HG03064 (cell line): ENCODE data around the gene PREP.
"Not testable (repeated sequence)": the region's sequence is repeated elsewhere in the genome, so short reads cannot be mapped to it uniquely, and the experiment has no call there.

Experiments used
- ATAC-seq: cut with Tn5 transposase; IDR thresholded peaks from one replicate; pipeline ENCODE4 v1.9.1; 2021; ENCODE audit warnings: low read depth; ENCODE audit not compliant: unreplicated experiment

The PREP gene

DNA sequence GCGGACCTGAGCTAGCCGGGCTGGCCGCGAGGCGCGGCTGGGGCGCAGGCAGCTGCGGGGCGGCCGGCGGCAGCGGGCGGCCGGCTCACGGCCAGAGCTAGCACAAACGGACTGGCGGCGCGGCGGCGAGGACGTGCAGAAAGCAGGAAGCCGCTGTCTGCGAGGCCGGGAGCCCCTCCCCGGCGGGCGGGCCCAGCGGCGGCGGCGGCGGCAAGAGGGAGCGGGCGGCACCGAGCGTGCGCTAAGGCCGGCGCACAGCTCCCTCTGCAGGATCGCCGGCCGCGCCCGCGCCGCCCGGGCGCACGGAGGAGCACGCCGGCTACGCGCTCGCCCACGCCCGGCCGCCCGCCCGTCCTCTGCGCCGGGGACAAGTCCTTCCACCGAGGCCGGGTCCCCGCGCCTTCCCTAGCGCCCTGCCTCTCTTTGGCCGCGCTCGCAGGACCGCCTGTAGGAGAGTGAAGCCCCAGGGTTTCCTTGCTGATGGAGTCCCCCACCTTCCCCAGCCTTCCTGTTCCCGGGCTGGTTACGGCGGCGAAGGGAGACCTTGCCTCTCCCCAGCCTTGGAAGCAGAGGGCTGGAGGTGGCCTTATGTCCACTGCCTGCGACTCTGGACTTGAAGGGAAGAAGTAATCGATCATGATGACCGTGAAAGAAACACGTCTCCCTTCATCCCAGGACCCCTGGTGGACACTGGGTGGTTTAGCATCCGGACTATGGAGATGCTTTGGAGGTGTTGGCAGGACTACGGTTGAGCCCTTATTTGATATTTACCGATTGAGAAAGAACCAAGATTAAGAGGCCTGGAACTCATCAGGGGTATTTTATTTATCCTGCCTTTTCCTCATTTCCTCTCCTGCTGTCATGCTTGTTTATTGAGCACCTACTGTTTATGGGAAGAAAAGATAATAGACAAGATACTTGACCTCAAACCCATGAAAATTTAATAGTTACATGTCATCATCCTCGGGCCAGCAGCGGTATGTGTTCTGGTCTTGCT lies at the start of gene PREP:
TSS of gene PREP (minus strand) at position 144 of the 997 bp plus-strand sequence. CDS start 191 bp downstream, outside the sequence.
- ATAC-seq, result peak; percentile 95

DNA sequence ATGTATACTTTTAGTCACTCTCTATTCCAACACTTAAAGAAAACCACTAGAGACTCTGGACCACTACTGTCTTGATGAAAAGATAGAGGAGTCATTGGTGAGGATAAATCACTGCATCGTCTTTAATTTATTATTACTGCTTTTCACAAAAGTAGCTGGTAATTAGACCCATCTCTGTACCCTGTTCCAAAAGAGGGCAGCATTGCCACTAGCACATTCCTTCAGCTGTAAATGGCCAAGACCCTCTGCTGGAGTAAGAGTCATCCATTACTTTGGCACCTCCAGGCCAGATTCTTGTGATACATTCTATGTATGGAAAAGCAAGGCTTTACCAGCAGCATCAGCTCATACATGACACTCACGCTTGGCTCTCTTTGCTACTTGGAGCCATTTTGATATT lies 49.5 kb upstream of the PREP start:
- no peak for ATAC-seq

DNA sequence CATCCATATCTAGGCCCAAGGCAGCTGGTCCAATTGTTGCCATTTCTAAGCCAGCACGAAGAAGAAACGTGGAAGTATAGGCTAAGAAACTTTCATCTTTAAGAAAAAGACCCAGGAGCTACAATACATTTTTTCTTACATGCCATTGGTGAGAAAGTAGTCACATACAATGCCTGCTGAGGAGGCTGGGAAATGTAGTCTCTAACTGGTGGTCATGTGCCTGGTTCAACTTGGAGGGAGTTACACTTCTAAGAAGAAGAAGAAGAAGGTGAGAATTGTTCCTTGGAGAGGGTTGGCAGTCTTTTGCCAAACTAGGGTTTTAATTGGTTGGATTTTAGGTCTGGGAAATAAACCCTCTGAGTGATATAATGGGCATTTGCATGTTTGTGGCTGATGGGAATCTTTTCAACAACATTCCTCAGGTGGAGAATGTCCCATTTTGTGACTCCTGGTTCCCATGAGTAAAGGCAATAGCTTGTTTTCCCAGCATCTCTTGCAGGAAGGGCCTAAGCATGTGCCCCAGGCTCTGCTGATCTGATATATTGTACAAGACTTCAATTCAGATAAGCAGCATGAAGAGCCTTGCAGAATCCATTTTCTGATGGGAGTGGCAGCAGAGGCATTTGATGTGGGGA lies 47.0 kb upstream of the PREP start:
- ATAC-seq, result no peak

DNA sequence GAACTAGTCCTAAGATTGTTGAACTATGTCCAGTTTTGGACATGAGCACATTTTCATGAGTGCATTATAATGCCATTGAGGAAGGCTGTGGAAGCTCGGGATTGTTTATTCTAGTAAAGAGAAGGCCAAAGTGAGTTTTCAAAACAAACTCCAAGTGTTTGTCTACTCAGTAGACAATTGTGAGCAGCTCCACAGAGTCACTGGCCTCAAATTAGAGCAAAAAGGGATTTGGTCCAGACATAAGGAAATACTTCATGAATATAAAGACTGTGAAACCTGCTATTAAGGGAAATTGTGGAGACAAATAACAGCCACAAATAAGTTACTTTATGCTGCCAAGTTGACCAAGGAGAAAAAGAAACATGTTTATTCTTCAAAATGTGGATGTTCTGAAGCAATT lies 42.6 kb upstream of the PREP start:
- no peak for ATAC-seq

DNA sequence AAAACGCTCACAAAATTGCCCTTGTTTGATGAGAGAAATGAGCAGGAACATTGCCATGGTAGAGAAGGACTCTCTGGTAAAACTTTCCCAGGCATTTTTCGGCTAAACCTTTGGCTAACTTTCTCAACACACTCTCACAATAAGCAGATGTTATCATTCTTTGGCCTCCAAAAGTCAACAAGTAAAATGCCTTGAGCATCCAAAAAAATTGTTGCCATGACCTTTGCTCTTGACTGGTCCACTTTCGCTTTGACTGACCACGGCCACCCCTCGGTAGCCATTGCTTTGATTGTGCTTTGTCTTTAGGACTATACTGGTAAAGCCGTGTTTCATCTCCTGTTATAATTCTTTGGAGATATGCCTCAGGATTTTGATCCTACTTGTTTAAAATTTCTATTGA lies 41.1 kb upstream of the PREP start:
- ATAC-seq, result no peak

DNA sequence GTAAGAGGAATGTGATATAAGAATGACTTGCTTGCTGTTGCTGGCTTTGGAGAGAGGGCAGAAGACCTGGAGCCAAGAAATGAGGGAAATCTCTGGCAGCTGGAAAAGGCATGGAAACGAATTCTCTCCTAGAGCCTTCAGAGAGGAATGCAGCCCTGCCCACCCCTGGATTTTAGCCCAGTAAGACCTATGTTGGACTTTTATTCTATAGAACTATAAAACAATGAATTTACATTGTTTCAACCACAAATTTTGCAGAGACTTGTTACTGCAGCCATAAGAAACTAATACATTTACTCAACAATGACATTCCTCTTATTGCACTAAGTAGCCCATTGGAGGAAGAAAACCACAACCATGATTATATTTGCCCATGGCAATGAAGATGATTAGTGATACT lies 39.5 kb upstream of the PREP start:
- ATAC-seq, result no peak

DNA sequence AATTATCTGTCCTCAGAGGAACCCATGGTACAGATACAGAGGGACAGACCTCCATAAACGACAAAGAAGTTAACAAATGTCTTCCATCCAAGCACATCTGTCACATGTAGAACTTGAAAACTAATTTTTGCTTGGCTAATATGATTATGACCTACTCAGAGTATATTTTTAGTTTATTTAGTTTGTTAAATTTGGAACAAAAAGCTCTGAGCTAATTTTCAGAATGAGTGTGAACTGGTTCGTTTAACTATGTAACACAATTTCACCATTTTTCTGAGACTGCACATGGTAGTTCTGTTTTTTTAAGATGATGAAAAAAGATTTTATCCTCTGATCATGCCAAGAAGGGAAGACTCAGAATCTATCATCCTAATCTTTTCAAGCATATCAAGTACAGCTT lies 34.4 kb upstream of the PREP start:
- no peak for ATAC-seq

DNA sequence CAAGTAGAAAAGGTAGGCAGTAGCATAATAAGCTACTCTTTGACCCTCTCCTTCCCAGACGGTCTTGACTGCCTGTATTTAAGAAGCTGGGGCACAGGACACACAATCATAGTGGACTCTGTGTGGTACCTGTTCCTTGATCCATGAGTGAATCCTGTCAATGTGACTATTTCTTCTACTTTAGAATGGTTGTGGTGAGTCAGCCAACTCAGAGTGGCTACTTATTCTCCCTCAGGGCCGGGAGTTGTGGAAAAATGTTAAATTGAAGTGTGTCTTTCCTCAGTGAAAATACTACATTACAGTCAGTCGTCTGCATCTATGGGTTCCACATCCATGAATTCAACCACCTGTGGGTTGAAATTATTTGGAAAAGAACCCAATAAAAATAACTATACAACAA lies 30.8 kb upstream of the PREP start:
- ATAC-seq, result no peak

DNA sequence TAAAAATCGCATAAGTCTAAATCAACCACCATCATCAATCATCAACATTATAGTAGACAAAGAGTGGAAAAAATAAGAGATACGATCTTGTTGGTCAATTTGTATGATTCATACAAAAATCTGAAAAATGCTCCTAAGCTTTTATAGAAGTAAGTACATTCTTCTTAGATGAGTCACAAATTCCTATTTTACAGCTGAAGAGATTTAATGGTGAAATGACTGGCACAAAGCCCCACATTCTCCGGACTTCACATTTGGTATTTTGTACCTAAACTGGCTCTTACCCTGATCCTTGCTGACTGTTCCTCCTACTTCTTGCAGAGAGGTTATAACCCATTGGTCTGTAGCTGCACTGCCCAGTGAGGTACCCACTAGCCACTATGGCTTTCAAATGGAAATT lies 29.9 kb upstream of the PREP start:
- ATAC-seq, result no peak

DNA sequence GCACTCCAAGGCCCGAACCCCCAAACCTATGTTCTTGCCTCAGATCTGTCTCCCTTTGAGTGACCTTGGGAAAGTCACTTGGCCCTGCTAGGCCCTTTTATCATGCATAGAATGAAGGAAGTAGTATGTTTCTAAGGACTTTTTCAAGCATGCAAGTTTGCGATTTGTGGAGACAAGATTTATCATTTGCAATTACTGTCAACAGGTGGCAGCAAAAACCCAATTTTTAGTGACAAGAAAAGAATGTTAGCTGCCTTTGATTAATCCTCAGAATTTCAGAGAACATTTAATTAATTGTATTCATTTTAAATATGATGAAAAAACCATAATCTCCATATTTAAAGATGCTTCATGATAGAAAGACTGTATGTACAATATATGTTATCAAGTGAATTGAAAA lies 28.3 kb upstream of the PREP start:
- ATAC-seq, result no peak

DNA sequence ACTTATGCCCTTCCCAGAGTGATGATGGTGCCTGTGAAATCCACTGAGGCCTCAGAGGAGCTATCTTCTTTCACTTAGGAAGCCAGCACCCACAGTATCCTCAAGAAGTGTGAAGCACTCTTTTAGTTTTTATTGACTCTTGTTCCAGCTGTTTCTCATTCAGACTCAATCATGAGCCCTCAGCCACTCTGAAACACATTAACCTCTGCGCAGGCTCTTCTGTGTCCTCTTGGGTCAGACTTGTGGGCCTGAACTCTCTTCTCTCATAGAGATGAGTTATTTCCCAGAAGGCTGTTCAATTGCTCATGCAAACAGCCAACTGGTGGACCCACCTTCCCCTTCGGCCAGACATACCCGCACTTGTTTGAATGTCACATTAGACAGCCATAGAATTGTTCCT lies 27.8 kb upstream of the PREP start:
- ATAC-seq, result no peak

DNA sequence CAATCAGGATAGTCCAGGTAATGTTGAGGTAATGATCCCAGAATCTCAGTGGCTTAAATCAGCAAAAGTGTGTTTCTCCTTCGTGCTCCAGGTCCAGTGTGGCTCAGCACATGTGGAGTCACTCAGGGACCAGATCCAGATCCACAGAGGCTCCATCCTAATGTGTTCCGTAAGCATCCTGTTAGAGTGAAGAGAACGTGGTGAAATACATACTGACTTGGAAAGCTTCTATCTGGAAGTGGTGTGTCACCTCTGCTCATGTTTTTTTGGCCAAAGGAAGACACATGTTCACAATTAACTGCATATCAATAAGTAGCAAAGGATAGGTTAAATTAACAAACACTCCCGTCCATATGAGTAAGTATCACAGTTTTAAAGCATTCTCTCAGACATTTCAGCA lies 26.8 kb upstream of the PREP start:
- no peak for ATAC-seq

DNA sequence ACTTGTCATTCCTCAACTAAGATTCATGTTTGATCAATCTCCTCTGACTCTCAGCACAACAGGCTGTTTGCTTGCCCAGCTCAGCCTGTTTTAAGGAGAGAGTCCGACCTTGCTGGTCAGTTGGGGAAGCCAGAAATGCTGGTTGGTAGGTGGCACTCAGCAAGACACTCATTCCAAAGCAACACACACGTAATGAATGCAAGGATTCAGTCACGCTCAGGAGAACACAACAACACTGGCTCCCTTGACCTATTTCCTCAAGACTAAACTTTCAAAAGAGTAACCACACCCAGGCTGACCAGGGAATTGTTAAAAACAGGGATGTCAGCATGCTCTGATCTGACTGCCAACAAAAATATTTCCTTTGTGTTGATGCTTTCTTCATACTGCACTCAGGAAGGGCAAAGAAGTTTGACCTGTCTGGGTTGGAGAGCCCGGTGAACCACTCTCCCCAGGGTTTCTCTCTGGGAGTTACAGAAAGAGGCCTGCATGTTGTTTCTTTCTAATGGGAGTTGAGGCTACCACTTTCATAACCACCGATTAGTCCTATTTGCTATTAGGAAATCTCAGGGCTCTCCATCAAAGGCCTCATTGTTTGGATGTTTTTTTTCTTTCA lies 25.6 kb upstream of the PREP start:
- no peak for ATAC-seq

DNA sequence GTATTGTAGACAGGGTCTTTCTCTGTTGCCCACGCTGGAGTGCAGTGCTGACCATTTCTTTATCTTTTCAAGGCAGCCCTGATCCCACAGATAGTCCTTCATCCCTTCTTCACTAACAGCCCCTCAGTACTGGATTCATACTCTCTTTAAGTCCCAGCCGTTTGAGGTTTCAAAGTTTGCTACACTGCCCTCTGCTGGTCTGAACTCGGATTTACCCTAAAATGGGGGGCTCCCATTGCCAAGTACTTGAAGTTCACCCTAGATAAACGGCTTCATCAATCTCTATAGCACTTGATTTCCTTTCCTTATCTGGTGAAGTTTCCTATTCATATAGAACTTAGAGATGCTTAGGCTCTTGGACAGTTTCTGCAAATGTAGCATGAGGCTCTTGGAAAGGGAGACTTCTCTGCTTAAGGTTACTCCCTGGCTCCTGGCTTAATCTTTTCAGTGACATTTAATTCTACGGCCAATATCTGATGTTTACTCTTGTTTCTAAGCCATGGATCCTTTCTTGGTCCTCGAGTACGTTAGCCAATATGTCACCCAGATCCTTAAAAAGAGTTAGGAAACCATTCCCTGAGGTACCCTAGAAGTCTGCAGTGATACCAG lies 21.4 kb upstream of the PREP start:
- no peak for ATAC-seq

DNA sequence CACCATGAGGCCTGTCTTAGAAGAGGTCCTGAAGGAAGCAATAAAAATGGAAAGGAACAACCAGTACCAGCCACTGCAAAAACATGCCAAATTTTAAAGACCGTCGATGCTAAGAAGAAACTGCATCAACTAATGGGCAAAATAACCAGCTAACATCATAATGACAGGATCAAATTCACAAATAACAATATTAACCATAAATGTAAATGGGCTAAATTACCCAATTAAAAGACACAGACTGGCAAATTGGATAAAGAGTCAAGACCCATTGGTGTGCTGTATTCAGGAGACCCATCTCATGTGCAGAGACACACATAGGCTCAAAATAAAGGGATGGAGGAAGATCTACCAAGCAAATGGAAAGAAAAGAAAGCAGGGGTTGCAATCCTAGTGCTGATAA lies 14.1 kb upstream of the PREP start:
- ATAC-seq, result not testable (repeated sequence)

DNA sequence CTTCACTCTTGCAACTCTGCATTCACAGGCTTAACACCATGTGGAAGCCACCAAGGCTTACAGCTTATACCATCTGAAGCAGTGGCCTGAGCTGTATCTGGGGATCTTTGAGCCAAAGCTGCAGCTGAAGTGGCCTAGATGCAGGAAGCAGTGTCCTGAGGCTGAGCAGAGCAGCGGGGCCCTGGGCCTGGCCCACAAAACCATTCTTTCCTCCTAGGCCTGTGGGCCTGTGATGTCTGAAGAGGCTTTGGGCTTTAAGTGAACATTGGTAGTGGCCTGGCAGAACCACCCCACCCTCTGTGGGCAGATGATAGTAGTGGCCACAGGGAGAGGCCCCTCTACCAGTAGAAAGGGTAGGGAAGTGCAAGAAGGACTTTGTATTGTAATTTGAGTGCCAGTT lies 6.9 kb upstream of the PREP start:
- no peak for ATAC-seq

DNA sequence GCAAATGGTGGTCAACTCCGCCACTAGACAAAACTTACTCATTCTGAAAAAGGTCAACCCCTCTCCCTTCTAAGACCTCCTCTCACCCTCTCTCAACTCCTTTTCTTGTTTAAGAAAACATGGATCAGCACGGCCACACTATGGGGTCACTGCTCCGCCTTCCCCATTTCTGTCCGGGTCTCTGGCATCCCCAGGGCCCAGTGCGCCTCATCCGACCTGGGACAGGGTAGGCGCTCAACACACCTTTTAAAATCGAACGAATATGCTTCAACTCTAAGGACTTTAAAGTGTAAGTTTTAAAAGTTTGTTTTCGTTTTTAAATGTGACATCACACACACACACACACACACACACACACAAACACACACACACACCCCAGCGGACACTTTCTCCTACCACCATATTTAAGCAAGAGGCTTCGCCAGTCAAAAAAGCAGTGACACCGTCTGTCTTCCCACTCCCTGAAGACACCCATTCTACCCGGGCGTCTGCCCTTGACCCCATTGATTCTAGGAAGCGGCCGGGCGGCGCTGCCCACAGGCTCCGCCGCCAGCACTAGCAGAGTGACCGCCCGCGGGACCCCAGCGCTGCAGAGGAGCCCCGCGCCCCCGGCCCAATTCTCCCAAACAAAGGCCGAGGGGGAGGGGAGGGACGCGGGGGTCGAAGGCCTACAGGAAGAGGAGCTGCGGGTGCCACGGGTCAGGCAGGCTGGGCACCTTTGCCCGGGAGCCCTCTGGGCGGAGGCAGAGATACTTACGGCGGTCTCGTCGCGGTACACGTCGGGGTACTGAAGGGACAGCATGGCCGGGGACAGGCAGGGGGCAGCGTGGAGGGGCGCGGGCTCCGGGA lies 568 bp downstream of the PREP start:
- peak; percentile 40 for ATAC-seq

DNA sequence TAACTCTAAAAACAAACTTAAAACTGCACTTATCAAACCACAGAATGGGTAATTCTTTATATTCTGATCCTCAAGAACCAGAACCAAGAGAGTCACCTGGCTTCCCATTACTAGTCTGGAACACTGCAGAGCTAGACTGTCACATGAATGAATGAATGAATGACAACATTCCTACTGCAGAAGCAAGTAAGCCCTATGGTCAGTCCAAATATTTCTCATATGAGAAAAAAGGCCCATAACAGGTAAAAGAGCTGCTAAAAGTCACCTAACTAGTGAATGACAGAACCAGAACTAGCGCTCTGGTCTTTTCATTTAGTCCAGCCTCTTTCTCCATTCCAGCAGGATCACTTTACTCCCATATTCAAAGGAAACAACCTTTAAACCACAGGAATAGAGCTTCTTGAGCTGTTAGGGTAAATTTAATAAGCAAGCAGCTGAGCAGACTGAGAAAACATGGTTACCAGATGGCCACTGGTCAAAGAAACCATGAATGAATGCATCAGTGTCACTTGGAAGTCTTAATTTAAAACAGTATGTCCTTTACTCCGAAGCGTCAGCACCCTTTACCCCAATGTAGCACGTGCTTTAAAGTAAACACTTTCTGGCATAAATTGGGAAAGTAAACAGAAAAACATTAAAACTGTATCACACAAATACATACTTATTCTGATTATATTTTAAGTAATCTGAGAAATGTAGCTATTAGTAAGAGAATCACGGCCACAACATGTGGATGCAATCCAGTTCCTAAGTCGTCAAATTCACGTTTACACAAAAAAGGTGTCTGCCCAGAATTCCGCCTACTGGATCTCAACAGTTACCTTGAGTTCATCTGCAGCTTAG lies 1.4 kb downstream of the PREP start:
- no peak for ATAC-seq

DNA sequence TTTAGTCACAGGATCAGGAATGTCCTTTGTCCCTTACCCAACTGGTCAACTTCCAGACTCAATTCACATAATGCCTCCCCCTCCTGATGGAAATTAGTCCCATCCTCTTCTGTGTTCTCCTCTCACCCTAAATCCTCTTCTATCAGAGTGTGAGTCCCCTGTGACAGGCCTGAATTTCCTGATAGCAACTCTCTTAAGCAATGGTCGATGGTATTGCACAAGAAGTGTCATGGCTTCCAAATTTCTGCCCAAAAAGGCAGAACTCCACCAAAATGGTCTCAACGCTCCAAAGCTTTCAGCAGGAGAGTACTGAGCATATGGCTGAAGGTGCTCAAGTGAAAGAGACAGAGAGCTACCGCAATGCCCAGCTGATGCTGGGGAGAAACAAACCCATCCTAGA lies 2.4 kb downstream of the PREP start:
- ATAC-seq, result no peak
